Measurements from ENCODE around the gene LEF1.
"Not testable (repeated sequence)": the region's sequence is repeated elsewhere in the genome, so short reads cannot be mapped to it uniquely, and the experiment has no call there.

LEF1 gene

GRCh38 chr4:108052558-108053120 is 116.1 kb downstream of the LEF1 start:
- TF ChIP-seq PPARA (CRISPR knock-in tag; IDR thresholded peaks at IDR 0.05; ENCODE audit: borderline replicate concordance) (no peak), ESRRG (CRISPR knock-in tag; IDR thresholded peaks at IDR 0.05) (no peak), CREB5 (CRISPR knock-in tag; IDR thresholded peaks at IDR 0.05; ENCODE audit: low read depth) (no peak), ZNF565 (CRISPR knock-in tag; conservative IDR thresholded peaks at IDR 0.05; ENCODE audit: low read depth) (no peak), OSR1 (CRISPR knock-in tag; IDR thresholded peaks at IDR 0.05) (no peak)
- no peak for ATAC-seq

DNA sequence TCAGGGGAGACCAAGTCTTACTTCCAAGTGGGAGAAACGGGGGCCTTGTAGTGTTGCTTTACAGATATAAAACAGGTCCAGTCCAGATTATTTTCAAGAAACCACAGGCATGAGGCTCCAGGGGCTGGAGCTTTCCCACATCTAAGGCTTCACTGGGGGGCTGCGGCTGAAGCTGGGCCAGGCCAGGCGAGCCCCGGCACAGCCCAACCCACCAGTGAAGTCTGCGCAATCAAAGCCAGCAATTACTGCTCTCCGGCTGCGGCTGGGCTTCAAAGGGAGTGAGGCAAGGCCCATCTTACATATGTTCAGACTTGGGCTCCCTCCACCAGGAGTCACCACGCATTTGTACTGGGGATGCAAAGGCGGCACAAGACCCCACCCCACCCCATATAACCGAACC is 117.4 kb downstream of the LEF1 start:
- ATAC-seq: no peak
- TF ChIP-seq SNAI2 (CRISPR knock-in tag; IDR thresholded peaks at IDR 0.05) (no peak), TOX (CRISPR knock-in tag; IDR thresholded peaks at IDR 0.05; ENCODE audit: borderline replicate concordance) (no peak), ISL1 (CRISPR knock-in tag; IDR thresholded peaks at IDR 0.05) (no peak), PATZ1 (CRISPR knock-in tag; IDR thresholded peaks at IDR 0.05; ENCODE audit: borderline replicate concordance) (no peak), ZNF70 (CRISPR knock-in tag; IDR thresholded peaks at IDR 0.05) (no peak), PPARA (CRISPR knock-in tag; IDR thresholded peaks at IDR 0.05; ENCODE audit: borderline replicate concordance) (no peak), RARB (CRISPR knock-in tag; IDR thresholded peaks at IDR 0.05) (no peak), CSDC2 (CRISPR knock-in tag; IDR thresholded peaks at IDR 0.05) (no peak), ESRRG (CRISPR knock-in tag; IDR thresholded peaks at IDR 0.05) (no peak), BACH2 (CRISPR knock-in tag; IDR thresholded peaks at IDR 0.05; ENCODE audit: borderline replicate concordance) (no peak)
- TF ChIP-seq, protein P1, sequence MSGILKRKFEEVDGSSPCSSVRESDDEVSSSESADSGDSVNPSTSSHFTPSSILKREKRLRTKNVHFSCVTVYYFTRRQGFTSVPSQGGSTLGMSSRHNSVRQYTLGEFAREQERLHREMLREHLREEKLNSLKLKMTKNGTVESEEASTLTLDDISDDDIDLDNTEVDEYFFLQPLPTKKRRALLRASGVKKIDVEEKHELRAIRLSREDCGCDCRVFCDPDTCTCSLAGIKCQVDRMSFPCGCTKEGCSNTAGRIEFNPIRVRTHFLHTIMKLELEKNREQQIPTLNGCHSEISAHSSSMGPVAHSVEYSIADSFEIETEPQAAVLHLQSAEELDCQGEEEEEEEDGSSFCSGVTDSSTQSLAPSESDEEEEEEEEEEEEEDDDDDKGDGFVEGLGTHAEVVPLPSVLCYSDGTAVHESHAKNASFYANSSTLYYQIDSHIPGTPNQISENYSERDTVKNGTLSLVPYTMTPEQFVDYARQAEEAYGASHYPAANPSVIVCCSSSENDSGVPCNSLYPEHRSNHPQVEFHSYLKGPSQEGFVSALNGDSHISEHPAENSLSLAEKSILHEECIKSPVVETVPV (CRISPR knock-in tag; IDR thresholded peaks at IDR 0.05): no peak

GRCh38 chr4:108050166-108051111 is 118.3 kb downstream of the LEF1 start:
- not testable (repeated sequence) for ATAC-seq

DNA sequence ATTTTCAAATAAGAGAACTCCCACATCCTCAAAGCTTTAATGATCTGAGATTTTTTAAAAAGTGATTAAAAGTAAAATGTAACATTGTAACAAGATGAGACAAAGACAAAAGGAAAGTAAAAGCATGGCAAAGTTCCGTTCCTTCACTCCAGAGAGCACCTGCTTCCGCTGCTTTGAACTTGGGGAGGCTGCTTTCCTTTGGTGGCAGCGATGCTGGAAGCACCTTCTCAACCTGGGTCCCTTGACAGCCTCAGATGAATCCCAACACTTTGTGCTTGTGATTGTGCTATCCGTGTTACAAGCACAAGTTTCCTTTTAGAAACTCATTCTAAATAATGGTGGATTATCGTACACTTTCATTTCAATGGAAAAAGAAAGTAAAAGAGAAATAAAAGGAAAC is 119.3 kb downstream of the LEF1 start:
- ATAC-seq: no peak

DNA sequence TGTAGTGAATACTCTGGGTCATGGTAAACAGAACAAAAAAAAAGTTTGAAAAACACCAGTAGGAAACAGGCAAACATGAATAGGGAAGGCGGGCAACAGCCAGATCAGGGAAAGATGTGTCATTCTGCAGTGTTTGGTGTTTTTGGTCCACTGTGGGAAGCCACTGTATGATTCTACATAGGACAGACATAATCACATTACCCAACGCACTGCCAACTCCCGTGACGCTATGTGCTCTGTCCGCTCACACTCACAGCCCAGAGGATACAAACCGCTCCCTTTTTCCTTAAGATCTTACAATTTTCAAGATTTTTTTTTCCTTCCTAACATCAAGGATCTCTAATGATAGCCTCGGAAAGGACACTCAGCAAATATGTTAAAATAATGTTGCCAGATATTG is 119.7 kb downstream of the LEF1 start:
- peak; percentile 70 for ATAC-seq
- no peak for TF ChIP-seq TOX (CRISPR knock-in tag; IDR thresholded peaks at IDR 0.05; ENCODE audit: borderline replicate concordance)
- TF ChIP-seq, protein P2, sequence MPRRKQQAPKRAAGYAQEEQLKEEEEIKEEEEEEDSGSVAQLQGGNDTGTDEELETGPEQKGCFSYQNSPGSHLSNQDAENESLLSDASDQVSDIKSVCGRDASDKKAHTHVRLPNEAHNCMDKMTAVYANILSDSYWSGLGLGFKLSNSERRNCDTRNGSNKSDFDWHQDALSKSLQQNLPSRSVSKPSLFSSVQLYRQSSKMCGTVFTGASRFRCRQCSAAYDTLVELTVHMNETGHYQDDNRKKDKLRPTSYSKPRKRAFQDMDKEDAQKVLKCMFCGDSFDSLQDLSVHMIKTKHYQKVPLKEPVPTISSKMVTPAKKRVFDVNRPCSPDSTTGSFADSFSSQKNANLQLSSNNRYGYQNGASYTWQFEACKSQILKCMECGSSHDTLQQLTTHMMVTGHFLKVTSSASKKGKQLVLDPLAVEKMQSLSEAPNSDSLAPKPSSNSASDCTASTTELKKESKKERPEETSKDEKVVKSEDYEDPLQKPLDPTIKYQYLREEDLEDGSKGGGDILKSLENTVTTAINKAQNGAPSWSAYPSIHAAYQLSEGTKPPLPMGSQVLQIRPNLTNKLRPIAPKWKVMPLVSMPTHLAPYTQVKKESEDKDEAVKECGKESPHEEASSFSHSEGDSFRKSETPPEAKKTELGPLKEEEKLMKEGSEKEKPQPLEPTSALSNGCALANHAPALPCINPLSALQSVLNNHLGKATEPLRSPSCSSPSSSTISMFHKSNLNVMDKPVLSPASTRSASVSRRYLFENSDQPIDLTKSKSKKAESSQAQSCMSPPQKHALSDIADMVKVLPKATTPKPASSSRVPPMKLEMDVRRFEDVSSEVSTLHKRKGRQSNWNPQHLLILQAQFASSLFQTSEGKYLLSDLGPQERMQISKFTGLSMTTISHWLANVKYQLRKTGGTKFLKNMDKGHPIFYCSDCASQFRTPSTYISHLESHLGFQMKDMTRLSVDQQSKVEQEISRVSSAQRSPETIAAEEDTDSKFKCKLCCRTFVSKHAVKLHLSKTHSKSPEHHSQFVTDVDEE (CRISPR knock-in tag; IDR thresholded peaks at IDR 0.05): no peak
- TF ChIP-seq, protein P1 (CRISPR knock-in tag; IDR thresholded peaks at IDR 0.05): no peak
- no peak for TF ChIP-seq GLIS3 (CRISPR knock-in tag; IDR thresholded peaks at IDR 0.05)
- TF ChIP-seq CSDC2 (CRISPR knock-in tag; IDR thresholded peaks at IDR 0.05): no peak
- TF ChIP-seq SNAI2 (CRISPR knock-in tag; IDR thresholded peaks at IDR 0.05): no peak
- no peak for TF ChIP-seq ZNF70 (CRISPR knock-in tag; IDR thresholded peaks at IDR 0.05)
- no peak for TF ChIP-seq PPARA (CRISPR knock-in tag; IDR thresholded peaks at IDR 0.05; ENCODE audit: borderline replicate concordance)
- TF ChIP-seq, protein P3, sequence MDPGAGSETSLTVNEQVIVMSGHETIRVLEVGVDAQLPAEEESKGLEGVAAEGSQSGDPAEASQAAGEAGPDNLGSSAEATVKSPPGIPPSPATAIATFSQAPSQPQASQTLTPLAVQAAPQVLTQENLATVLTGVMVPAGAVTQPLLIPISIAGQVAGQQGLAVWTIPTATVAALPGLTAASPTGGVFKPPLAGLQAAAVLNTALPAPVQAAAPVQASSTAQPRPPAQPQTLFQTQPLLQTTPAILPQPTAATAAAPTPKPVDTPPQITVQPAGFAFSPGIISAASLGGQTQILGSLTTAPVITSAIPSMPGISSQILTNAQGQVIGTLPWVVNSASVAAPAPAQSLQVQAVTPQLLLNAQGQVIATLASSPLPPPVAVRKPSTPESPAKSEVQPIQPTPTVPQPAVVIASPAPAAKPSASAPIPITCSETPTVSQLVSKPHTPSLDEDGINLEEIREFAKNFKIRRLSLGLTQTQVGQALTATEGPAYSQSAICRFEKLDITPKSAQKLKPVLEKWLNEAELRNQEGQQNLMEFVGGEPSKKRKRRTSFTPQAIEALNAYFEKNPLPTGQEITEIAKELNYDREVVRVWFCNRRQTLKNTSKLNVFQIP (CRISPR knock-in tag; IDR thresholded peaks at IDR 0.05; ENCODE audit: borderline replicate concordance, low read depth): no peak
- TF ChIP-seq OSR1 (CRISPR knock-in tag; IDR thresholded peaks at IDR 0.05): no peak
- no peak for TF ChIP-seq RARB (CRISPR knock-in tag; IDR thresholded peaks at IDR 0.05)
- no peak for TF ChIP-seq ISL1 (CRISPR knock-in tag; IDR thresholded peaks at IDR 0.05)
- TF ChIP-seq ZC3H10 (CRISPR knock-in tag; IDR thresholded peaks at IDR 0.05): no peak
- no peak for TF ChIP-seq PATZ1 (CRISPR knock-in tag; IDR thresholded peaks at IDR 0.05; ENCODE audit: borderline replicate concordance)

More for the DNA sequence above, 119.3 kb downstream of the LEF1 start:
- TF ChIP-seq ZNF70 (CRISPR knock-in tag; IDR thresholded peaks at IDR 0.05): no peak

Measured in SK-N-SH treated with all-trans-retinoic acid at 6 μM for 48 hours (cell line).